Liver (tissue), 9 donors: ENCODE results near the gene CCDC82. TPM values are rescaled to one million over a fixed set of nuclear protein-coding genes. Genes with fewer than 3 reads are reported as not detected.

Experiments
- DNase-seq: peaks from one replicate; pipeline ENCODE4 v3.0.0-alpha.2; 2017; ENCODE audit warnings: low spot score
- H3K27ac ChIP-seq, 2 donors: one replicate each; pipeline ENCODE4 v1.7.0; 2013; ENCODE audit warnings: inconsistent platforms in 2 of 2, low read length in 2 of 2, control low read depth in 1 of 2, low read depth in 1 of 2, mild to moderate bottlenecking in 1 of 2
- H3K27me3 ChIP-seq, 4 donors: one replicate each; pipeline versions ENCODE4 v1.6.1 to v1.7.0; 2013; ENCODE audit warnings: low read length in 3 of 4, inconsistent platforms in 1 of 4, mild to moderate bottlenecking in 1 of 4, moderate library complexity in 1 of 4; ENCODE audit not compliant: control insufficient read depth in 4 of 4, insufficient read depth in 4 of 4
- H3K36me3 ChIP-seq, 4 donors: one replicate each; pipeline versions ENCODE4 v1.6.1 to v1.7.0; 2013; ENCODE audit warnings: low read length in 3 of 4, mild to moderate bottlenecking in 3 of 4, low read depth in 1 of 4, moderate library complexity in 1 of 4; ENCODE audit not compliant: control insufficient read depth in 4 of 4, insufficient read depth in 3 of 4
- H3K4me1 ChIP-seq, 4 donors: one replicate each; pipeline versions ENCODE4 v1.6.1 to v1.7.0; 2013; ENCODE audit warnings: low read length in 3 of 4, mild to moderate bottlenecking in 3 of 4, moderate library complexity in 1 of 4; ENCODE audit not compliant: control insufficient read depth in 4 of 4, insufficient read depth in 4 of 4
- H3K4me3 ChIP-seq, 3 donors: one replicate each; pipeline versions ENCODE4 v1.6.1 to v1.7.0; 2013; ENCODE audit warnings: low read length in 3 of 3, control low read depth in 1 of 3, low read depth in 1 of 3, mild to moderate bottlenecking in 1 of 3
- H3K9ac ChIP-seq, 2 donors: one replicate each; pipeline ENCODE4 v1.7.0; 2013; ENCODE audit warnings: low read length in 2 of 2, mild to moderate bottlenecking in 2 of 2, moderate library complexity in 2 of 2, control low read depth in 1 of 2, low read depth in 1 of 2
- H3K9me3 ChIP-seq, 4 donors: one replicate each; pipeline versions ENCODE4 v1.6.1 to v1.7.0; 2013; ENCODE audit warnings: low read length in 3 of 4; ENCODE audit not compliant: control insufficient read depth in 4 of 4
- EGR1 ChIP-seq, 2 donors: IDR thresholded peaks; 2 replicates each; pipeline ENCODE4 v1.6.1; 2016 to 2018; ENCODE audit warnings: antibody characterized with exemption in 2 of 2, low read depth in 2 of 2
- FOXA1 ChIP-seq: IDR thresholded peaks from 2 replicates; pipeline ENCODE4 v1.6.1; 2016; ENCODE audit warnings: antibody characterized with exemption
- FOXA2 ChIP-seq: IDR thresholded peaks from 2 replicates; pipeline ENCODE4 v1.6.1; 2016; ENCODE audit warnings: antibody characterized with exemption
- GABPA ChIP-seq, 2 donors: IDR thresholded peaks in 1 of 2; conservative IDR thresholded peaks in 1 of 2; 2 replicates each; pipeline ENCODE4 v1.6.1; 2016; ENCODE audit warnings: antibody characterized with exemption in 2 of 2, mild to moderate bottlenecking in 1 of 2, moderate library complexity in 1 of 2
- HNF4A ChIP-seq, 2 donors: conservative IDR thresholded peaks; 2 replicates each; pipeline ENCODE4 v1.6.1; 2016; ENCODE audit warnings: antibody characterized with exemption in 2 of 2, mild to moderate bottlenecking in 2 of 2
- HNF4G ChIP-seq: IDR thresholded peaks from 2 replicates; pipeline ENCODE4 v1.6.1; 2016; ENCODE audit warnings: antibody characterized with exemption
- MAX ChIP-seq: IDR thresholded peaks from 2 replicates; pipeline ENCODE4 v1.6.1; 2016; ENCODE audit warnings: antibody characterized with exemption
- RAD21 ChIP-seq, 2 donors: IDR thresholded peaks; 2 replicates each; pipeline ENCODE4 v1.6.1; 2016; ENCODE audit warnings: antibody characterized with exemption in 2 of 2, mild to moderate bottlenecking in 2 of 2
- RXRA ChIP-seq, 2 donors: IDR thresholded peaks; 2 replicates each; pipeline ENCODE4 v1.6.1; 2017 to 2018; ENCODE audit warnings: antibody characterized with exemption in 2 of 2, mild to moderate bottlenecking in 1 of 2
- SP1 ChIP-seq: IDR thresholded peaks from 2 replicates; pipeline ENCODE4 v1.6.1; 2018; ENCODE audit warnings: antibody characterized with exemption, mild to moderate bottlenecking
- TAF1 ChIP-seq: conservative IDR thresholded peaks from 2 replicates; pipeline ENCODE4 v1.6.1; 2016; ENCODE audit warnings: antibody characterized with exemption, mild to moderate bottlenecking
- YY1 ChIP-seq: IDR thresholded peaks from 2 replicates; pipeline ENCODE4 v1.6.1; 2016; ENCODE audit warnings: antibody characterized with exemption, mild to moderate bottlenecking
- ZBTB33 ChIP-seq: IDR thresholded peaks from 2 replicates; pipeline ENCODE4 v1.6.1; 2016; ENCODE audit warnings: antibody characterized with exemption
- WGBS: extraction: QIAGEN DNeasy Blood & Tissue Kit; methylation state at CpG from one replicate; pipeline ENCODE4 v1.1.7; 2013; 5-methylcytosine and 5-hydroxymethylcytosine counted together
- polyA plus RNA-seq, 2 donors: library from polyadenylated mRNA; stranded (reverse) in 1 of 2; unstranded in 1 of 2; fragments of 200-250 nt in 1 of 2; fragments of >200 nt in 1 of 2; fragmentation: Nextera tagmentation in 1 of 2; extraction: Ambion mirVana in 1 of 2; gene quantifications; one replicate each; pipeline versions ENCODE4 v1.2.1 to v1.2.3, GENCODE V29; 2013 to 2015
- total RNA-seq, 2 donors: library from RNA; depleted of rRNA; stranded (reverse); fragments of >200 nt; gene quantifications; one replicate each; pipeline ENCODE4 v1.2.3, GENCODE V29; 2014
- TF ChIP-seq, protein P1 (sequence below): IDR thresholded peaks from 2 replicates; pipeline ENCODE4 v1.6.1; 2016; ENCODE audit warnings: antibody characterized with exemption
- TF ChIP-seq, protein P2 (sequence below): IDR thresholded peaks from 2 replicates; pipeline ENCODE4 v1.6.1; 2016; ENCODE audit warnings: antibody characterized with exemption, mild to moderate bottlenecking
- TF ChIP-seq, protein P3 (sequence below): fragments of 150-350 bp; IDR thresholded peaks from 2 replicates; pipeline ENCODE4 v1.5.1; 2017; ENCODE audit warnings: improper control_type of control experiment, low read depth, low read length; ENCODE audit not compliant: missing input control
- donor health status: healthy.
- donor health status: healthy.
- donor health status: healthy.
- donor health status: healthy.
- donor health status: healthy.

The CCDC82 gene
- total and polyA plus RNA-seq, 4 donors: 4.5 to 14.5 (median 11.0) TPM

DNA sequence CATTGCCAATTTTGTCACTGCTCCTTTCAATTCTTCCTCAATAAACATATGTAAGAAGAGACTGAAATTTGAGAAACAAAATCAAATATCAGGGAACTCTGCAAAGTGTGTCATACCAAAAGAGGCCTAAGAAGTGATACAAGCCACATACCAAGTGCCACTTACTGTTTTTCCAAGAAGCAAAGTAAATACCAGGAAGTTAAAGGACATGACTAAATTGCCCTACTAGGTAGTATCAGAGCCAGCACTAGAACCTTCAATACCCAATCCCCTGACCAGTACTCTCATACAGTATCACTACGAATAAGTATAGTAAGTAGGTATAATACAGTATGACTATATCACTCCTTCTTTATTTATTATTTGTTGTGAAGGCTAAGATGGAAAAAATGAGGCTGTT, 60.3 kb downstream of the CCDC82 start:
- Histone ChIP-seq H3K27ac (no peak overlapping the region), H3K9me3 (no peaks in the 10 kb centered on the region), H3K36me3 (no peaks in the 10 kb centered on the region), H3K4me3 (no peak overlapping the region), H3K27me3 (no peaks in the 10 kb centered on the region), H3K4me1 (peaks cover 0 to 11% (median 9%) of the 10 kb centered on the region in 4 donors), H3K9ac (no peak overlapping the region)
- WGBS: 86% methylated on average over 1 of the region's 1 CpG
- TF ChIP-seq HNF4A (conservative IDR thresholded peaks at IDR 0.05) (no peak), YY1 (no peak), ZBTB33 (no peak), FOXA2 (no peak), SP1 (no peak), RXRA (IDR thresholded peaks at IDR 0.05) (no peak), EGR1 (IDR thresholded peaks at IDR 0.05; ENCODE audit: low read depth in 2 of 2) (no peak), GABPA (IDR thresholded peaks at IDR 0.05 in 1 of 2, conservative IDR thresholded peaks at IDR 0.05 in 1 of 2) (no peak), MAX (no peak), TAF1 (no peak), FOXA1 (no peak), RAD21 (IDR thresholded peaks at IDR 0.05) (no peak), HNF4G (no peak)
- TF ChIP-seq, protein P1, sequence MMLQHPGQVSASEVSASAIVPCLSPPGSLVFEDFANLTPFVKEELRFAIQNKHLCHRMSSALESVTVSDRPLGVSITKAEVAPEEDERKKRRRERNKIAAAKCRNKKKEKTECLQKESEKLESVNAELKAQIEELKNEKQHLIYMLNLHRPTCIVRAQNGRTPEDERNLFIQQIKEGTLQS: no peak
- TF ChIP-seq, protein P2, sequence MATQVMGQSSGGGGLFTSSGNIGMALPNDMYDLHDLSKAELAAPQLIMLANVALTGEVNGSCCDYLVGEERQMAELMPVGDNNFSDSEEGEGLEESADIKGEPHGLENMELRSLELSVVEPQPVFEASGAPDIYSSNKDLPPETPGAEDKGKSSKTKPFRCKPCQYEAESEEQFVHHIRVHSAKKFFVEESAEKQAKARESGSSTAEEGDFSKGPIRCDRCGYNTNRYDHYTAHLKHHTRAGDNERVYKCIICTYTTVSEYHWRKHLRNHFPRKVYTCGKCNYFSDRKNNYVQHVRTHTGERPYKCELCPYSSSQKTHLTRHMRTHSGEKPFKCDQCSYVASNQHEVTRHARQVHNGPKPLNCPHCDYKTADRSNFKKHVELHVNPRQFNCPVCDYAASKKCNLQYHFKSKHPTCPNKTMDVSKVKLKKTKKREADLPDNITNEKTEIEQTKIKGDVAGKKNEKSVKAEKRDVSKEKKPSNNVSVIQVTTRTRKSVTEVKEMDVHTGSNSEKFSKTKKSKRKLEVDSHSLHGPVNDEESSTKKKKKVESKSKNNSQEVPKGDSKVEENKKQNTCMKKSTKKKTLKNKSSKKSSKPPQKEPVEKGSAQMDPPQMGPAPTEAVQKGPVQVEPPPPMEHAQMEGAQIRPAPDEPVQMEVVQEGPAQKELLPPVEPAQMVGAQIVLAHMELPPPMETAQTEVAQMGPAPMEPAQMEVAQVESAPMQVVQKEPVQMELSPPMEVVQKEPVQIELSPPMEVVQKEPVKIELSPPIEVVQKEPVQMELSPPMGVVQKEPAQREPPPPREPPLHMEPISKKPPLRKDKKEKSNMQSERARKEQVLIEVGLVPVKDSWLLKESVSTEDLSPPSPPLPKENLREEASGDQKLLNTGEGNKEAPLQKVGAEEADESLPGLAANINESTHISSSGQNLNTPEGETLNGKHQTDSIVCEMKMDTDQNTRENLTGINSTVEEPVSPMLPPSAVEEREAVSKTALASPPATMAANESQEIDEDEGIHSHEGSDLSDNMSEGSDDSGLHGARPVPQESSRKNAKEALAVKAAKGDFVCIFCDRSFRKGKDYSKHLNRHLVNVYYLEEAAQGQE: no peak
- TF ChIP-seq, protein P3, sequence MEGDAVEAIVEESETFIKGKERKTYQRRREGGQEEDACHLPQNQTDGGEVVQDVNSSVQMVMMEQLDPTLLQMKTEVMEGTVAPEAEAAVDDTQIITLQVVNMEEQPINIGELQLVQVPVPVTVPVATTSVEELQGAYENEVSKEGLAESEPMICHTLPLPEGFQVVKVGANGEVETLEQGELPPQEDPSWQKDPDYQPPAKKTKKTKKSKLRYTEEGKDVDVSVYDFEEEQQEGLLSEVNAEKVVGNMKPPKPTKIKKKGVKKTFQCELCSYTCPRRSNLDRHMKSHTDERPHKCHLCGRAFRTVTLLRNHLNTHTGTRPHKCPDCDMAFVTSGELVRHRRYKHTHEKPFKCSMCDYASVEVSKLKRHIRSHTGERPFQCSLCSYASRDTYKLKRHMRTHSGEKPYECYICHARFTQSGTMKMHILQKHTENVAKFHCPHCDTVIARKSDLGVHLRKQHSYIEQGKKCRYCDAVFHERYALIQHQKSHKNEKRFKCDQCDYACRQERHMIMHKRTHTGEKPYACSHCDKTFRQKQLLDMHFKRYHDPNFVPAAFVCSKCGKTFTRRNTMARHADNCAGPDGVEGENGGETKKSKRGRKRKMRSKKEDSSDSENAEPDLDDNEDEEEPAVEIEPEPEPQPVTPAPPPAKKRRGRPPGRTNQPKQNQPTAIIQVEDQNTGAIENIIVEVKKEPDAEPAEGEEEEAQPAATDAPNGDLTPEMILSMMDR: no peak
- no peak for DNase-seq
